ENCODE results near the gene MAPK4.

Gene MAPK4

DNA sequence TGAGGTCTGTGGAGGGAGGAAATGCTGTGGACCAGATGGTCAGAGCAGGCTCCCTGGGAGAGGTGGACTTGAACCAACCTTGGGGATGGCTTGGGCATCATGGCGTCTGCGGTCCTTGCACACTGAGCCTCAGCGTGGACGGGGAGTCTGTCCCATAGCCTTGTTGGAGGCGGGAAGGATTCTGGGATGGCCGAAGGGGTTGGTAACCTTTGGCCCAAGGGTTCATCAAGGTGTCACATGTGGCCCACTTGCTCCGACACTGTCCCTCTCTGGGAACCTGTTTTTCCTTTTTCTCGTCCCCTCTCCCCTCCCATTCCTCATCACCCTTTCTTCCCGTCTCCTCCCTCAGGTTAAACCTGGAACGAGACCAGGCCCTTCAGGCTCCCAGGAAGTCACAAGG is 66.4 kb downstream of the MAPK4 start:
- no peak for DNase-seq

DNA sequence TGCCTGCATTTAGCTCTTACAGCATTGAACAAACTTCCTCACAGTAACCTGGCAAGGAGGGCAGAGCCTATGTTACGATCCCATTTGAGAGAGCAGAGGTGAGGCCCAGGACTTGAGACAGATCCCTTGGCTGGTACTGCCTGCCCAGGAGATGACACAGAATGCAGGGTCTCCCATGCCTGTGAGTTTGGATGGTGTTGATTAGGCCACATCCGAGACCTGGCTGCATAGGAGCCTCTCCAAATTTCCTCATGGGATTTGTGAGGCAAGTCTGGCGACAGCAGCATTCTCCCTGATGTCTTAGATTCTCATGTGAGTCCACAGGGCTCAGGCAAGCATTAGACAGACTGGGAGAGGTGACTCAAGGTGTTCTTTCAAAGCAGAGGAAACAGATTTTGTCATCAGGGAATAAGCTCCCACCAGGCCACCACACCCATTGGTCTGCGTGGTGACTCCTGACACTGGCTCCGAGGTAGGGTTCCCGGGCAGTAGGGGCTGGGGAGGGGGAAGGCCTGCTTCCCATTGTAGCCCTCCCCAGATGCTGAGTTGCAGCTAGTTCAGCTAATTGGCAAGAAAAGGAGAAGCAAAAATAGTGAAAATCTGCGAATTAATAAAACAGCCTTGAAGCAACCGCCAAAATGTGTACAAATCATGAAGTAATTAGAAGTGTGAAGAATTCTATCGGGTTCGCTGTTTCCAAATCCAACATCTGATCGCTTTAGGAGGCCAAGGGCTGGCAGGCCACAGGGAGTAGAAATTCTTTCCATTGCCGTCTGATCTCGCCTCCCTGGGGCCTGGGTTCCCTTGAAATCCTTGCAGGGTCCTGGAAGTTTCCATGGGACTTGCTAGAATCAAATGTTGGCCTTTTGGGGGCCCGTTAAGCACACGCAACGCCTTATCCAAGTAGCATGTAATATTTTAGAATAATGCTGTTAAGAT is 68.0 kb downstream of the MAPK4 start:
- no peak for DNase-seq

DNA sequence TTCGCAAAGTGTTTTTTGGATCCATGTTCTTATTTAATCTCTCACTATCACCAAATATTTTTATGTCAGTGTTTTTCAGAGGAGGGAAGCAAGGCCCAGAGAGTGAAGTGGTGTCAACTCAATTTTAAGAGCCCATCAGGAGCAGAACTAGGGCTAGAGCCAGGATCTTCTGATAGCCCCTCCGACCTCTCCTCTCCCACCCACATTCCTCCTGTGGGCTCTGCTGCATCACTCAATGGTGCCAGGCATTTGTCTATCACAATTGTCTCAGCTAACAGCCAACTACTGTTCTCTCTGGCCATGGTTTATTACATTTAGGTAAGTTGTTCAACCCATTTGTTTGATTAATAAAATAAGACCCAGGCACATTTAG is 68.6 kb downstream of the MAPK4 start:
- DNase-seq, result no peak

DNA sequence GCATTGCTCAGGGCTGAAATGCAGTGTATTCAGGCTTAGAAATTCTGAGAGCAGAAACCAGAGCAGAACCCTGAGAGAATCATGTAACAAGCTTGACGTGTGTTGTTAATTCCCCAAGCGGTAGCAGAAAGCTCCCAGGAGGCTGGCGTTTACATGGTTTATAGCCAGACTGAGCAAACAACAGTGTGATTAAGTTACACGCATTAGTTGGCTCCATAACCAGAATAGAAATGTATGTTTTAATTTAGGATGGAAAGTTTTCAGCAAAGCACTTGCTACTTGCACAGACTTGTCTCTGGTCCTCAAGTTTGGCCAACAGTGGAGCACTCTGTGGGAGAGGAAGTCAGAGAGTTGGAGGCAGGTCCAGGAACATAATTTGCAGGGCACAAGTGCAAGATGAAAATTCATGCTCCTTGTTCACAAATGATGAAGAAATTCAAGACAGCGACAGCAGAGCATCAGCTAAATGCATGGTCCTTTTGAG is 69.3 kb downstream of the MAPK4 start:
- DNase-seq, result no peak

DNA sequence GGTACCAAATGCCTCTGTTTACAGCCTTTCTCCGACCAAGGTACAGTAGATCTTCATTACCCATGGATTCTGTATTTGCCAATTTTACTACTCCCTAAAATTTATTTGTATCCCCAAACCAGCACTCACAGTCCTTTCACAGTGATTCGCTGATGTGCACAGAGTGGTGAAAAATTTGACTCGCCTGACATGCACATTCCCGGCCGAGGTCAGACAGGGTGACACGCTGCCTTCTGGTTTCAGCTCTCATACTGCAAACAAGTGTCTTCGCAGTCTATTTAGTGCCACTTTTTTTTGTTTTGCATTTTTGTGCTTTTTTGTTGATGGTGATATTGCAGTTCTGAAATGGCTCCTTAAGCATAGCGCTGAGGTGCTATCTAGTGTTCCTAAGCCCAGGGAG is 71.0 kb downstream of the MAPK4 start:
- DNase-seq, result no peak

DNA sequence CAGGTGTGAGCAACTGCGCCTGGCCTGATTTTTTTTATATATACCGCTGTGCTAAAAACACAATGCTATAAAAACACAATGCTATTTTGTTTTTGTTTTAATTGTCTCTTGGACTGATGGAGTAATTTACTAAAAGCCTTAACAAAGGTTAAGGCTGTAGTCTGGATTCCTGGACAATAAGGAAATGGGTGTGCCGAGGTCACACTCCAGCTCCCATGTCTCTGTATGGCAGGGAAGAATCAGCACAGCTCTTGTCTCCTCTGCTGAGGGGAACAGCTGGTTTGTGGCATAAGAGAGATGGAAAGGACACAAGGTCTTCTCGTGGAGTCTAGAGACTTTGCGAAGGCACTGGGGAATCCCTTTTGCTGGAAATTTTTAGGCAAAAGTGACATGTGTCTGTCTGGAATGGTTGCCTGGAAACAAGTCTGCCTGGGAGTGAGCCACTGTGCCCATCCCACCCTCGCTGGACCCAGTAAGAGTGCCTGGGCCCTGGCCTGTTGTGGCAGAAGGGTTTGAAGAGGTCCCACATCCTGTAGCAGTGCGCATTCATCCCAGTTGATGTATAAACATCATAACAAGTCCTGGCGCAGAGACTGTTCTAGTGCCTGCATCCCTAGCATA is 73.1 kb downstream of the MAPK4 start:
- DNase-seq, result no peak

DNA sequence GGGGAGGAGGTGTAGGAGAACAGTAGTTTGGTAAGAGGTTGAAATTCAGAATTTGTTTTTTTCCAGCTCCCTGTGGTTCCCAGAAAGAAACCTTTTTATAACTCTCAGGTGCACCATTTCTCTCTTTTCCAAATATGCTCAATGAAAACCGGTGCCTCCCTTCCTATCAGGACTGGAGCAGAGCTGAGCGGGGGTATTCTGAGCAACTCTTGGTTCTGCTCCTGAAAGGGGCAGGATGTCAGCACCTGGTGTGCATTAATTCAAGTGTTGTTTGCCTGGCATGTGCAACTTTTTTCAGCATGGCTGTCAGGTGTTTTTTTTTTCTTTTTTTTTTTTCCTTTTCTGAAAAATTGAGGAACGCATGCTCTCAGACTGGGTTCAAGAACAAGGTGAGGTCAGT is 74.1 kb downstream of the MAPK4 start:
- no peak for DNase-seq

DNA sequence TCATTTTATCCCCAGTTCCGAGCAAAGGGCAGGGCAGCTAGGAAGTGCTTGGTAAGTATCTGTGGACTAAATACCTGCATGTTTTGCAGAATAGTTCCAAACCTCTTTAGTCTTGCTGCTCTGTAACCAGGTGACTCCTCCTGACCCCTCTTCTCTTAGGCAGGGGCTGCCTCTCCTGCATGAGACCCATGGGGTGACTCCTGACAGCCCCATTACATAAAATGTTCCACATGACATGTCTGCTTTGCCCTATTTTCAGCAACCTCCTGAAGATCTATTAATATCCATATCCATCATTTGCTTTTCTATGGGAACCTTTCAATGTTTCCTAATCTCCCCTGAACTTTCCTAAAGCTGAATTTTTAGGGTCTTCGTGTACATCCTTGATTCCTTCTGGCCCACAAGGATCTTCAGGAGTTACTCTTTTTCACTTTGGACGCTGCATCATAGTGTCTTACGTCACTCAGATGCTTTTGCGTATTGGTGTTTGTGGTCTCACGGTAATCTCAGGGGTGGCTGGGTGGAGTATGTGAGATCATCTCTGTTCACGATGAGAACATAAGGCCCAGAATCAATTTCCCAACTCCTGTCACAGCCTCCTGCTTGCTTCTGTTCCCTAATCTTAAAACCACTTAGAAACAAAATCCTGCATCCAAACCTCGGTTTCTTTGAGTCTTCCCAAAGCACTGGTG is 76.6 kb downstream of the MAPK4 start:
- DNase-seq, result no peak

DNA sequence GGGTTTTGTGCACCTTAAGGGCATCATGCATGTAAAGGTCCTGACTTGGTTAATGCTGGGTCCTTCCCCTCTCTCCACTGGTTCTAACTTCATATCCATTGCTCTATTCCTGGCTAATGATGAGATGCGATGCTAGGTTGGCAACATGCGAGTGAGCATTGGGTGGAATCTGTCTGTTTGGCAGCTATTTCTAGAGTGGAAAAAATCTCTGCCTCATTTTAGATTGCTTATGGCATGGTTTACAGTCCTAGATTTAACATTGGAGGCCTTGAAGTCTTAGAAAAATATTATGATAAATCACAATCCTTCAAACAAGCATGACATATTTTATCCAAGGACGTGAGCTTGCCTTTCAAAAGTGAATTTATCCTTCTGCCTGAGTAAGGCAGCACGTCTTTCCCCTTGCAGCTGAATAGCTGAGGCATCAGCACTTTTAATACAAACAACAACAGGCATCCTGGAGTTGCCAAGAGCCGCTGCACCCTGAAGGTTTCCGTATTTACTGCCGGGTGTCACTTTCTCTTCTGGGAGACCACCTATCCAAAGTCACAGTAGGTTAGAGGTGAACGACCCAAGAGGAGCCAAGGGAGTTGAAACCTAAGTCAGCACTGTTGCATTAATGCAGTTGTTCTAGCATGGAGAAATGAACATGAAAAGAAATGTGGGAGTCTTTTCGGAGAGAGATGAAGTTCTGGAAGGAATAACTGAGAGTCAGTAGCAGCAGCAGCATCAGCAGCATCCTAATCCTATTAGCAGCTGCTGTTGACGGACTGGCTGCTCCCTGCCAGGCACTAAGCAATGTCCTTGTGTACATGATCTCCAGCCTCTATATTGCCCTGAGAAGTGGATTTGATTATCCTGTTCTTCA is 78.4 kb downstream of the MAPK4 start:
- DNase-seq, result no peak

DNA sequence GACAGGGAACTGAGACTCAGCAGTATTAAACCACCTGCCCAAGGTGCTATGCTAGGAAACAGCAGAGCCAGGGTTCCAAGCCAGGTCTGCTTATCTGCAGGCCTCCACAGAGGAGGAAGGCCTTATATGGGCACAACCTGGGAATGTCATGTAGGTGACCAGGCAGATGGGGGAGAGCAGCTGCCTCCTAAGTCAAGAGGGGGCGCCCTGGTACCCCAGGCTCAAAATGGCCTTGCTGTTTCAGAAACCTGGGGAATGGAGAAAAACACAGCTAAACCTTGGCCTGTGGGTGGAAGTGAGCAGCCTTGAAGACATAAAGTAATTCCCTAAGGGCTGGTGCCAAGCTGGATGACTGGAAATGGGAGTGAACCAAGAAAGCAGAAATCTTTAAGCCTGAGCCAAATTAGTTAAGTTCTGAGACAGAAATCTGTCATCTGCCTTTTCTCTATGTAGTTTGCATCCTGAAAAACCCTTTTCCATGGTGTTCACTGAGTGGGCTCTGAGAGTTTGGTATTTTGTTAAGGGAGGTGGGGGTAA is 79.1 kb downstream of the MAPK4 start:
- no peak for DNase-seq

DNA sequence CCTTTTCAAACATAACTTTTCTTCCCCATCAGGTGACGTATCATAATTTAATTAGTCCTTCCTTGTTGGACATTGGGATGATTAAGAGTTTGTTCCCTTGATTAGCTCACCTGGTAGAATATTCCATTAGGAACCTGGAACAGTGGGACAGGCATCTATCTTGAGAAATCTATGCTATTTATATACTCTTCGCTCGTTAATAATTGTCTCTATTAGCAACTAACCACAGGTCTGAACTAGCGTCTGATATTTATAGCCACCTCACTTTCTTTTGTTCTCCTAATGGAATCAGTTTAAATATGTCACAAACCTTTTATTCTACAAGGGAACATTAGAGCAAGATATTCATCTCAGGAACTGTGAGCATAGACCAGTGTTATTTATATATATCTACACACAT is 79.8 kb downstream of the MAPK4 start:
- DNase-seq, result no peak

DNA sequence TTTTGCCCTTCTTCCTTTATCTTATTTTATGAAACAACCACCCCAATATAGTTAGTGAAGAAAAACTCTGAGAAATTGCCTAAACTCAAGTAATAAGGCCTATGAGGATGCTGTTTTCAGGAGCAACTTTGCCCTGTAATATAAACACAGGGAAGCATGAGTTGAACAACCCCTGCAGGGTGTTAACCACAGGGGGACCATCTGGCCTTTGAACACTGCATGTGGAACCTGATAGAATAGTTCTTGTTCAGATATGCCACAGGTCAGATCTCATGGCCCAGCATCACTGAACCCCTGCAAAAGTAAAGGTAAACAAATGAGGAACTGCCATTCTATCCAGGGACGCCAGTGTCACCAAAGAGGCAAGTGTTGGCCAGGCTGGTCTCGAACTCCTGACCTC is 82.6 kb downstream of the MAPK4 start:
- DNase-seq, result no peak

DNA sequence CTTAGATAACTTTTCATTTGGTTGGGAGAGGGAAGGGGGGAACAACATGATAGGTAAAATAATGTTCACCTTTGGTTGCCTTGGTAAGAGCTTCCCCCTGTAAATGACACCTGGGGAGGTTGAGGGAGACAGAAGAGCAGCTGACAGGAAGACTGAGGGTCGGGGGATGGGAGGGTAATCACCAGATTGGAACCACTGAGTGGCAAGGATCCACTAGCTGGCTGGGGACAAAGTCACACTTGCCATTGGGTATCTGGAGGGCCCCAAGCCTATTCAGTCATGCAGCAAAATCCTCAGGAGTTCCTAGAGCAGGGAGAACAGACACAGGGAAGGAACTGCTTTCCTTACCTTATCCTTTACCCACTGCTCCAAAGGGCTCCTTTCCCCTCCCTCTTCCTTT is 84.3 kb downstream of the MAPK4 start:
- DNase-seq, result no peak

DNA sequence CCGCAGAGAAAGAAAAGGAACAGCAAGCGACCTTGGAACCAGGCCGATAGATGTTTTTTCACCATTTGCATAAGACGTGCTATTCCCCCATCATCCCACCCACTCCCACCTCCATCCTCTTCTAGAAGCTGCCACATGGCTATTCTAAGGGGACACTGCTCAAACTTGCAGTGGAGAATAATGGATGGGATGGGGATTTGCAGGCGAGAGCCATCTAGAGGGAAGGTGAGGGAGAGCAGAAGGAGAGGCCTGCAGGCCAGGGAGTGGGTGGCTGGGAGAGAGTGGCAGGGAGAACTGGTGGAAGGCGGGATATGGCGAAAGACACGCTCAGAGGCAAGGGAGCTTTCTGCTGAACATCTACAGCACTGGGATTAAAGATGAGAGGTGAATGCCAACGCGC is 84.9 kb downstream of the MAPK4 start:
- no peak for DNase-seq

DNA sequence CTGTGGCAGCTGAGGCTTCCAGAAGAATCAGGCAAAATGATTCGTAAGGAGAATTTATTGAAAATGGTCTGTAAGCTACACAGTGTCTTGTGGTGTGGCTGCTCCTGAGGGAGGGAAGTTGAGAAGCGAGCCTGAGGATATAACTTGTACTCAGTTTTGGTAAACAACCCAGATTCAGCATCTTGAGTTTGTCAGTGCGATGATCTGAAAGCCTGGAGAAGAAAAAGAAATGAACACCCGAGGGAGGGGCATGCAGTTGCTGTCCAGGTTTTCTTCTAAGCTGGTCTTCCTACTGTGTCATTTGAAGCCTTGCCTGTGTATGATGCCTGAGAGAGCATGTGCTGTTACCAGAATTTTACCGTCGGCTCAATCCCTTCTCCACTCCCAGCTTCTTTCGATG is 87.3 kb downstream of the MAPK4 start:
- no peak for DNase-seq

DNA sequence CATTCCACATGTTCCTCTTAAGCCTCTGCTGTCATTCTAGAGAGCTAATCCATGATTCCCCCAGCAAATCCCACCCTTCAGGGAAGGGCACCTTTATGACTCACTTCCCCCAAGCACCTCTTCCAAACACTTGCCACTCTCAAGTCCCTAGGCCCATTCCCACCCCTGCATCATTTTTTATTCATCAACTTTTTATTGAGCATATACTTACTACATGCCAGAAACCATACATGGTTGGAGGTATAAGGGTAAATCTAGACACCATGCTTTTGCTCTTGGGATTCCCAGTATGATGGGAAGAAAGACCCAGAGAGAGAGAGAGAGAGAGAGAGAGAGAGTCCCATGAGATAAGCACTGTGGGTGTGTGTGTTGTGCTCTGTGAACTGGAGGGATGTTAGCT is 87.9 kb downstream of the MAPK4 start:
- DNase-seq, result no peak

DNA sequence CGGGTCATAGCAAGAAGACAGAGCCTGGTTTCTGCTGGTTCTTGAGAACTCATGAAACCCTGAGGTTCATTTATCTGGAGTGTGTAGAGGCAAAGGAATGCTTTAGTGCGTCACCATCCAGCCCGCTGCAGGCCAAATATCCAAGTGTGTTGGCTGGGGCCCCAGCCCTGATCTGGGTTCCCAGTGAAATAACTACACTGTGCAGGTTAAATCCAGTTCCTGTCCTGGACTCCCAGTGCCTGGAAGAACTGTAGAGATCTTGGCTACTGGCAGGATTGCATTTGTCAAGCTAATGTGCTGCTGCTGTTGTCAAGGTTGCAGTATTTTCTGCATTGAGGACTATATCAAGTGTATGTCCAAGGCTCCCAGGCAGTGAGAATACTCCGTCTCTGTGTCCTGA is 89.9 kb downstream of the MAPK4 start:
- no peak for DNase-seq

DNA sequence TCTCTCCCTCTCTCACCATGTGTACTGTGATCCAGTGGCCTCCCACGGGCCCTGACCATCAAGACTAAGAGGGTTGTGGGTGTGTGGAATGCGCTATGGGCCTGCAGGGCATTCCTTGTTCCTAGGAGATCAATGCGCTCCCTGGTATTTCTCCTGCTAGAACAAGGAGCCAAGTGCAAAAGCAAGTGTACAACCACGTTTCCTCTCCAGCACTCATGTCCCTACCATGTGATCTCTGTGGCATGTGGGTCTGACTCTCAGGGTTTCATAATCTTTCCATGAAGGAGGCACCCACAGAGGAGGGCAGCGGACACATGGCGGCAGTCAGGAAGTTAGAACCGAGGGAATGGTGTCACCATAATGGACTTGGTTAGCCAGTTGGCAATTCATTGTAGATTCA is 91.4 kb downstream of the MAPK4 start:
- DNase-seq, result no peak

DNA sequence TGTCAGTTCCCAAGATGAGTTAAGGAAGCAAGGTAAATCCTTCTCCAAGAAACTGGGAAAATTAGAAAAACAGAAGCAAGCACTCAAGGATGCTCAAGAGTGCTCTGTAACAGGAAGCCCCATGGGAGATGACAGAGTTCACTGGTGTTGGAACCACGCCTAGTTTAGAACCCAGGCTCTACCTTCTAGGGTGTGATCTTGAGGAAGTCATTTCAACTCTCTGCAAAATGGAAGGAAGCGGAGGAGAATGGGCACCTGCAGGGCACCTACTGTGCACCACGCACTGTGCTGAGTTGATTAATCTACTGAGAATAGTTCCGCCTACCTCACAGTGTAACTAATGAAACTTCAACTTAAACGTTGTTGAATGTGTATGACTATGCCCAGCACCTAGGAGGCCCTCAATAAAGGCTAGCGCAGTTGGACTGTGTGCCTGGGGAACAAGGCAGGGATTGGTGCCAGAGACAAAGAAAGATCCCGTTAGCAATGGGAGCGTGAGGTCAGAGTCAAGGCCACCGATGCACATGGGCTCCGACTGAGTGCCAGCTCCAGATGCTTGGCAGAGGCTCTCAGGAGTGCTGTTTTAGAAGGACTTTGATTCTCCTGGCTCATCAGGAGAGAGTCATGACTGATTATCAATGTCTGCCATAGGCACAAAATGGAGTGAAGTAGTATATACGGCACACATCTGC is 93.7 kb downstream of the MAPK4 start:
- DNase-seq, result no peak

DNA sequence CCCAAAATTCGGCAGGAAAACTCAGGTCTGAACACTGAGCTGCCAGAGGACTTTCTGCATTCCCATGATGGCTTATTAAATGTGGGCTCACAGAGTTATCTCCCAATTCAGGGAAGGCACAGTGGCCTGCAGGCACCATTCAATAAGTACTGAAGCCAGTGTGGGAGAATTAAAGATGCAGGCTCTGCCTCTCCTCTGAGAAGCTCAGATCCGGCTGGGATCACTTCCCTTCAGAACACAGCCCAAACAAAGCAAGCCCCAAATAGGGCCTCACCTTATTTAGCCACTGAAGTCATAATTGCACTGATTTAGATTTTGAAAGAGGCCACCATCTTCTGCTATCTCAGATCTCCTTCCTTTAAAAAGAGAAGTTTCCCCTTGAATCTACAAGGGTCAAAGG is 94.3 kb downstream of the MAPK4 start:
- DNase-seq, result no peak

DNA sequence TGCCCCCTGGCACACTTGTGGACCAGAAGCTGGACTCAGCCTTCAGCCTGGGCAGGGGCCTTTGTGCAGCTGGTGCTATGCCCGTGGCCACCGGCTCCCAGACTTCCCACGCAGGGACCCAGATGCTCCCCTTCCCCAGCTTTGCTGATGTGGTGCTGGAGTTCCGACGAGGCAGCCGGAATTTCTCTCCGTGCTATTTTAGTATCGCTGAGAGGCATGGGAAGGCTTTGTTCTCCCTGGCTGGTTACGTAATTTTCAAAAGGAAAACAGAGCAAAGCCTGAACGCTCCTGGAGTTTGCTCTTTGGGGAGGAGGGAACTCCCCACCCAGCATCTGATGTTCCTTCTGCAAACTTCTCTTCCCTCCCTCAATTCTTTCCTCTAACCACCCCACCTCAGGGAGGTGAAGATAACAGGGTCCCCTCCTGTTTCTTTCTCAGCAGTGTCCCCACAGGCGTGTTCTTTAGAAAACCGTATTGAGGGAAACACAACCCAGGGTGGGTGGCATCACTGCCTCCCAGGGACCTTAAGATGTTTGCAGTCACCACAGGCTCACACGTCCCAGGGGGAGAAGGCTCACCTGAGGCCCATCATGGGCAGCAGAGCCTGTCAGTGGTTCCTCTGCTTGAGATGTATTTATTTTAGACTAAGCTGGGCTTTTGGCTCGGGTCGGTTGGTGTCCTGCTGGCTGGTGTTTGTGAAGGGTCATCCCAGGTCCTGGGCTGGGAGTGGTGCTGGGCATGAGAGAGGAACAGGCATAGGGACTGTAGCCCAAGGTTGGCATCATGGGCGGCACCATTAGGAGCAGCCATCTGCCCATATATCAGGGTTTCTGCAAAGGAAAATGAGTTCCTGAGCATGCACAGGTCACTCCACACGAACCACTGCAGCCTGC is 95.0 kb downstream of the MAPK4 start:
- no peak for DNase-seq
